H9 (cell line): Measurements from ENCODE around the gene SUSD2. TPM values are rescaled to one million over a fixed set of nuclear protein-coding genes. Genes with fewer than 3 reads are reported as not detected.
A peak's percentile ranks its signal among the peaks of the same experiment; 100 is the strongest.

Experiments used
- DNase-seq: peaks from one replicate; pipeline ENCODE4 v3.0.0-alpha.2; 2017
- H2AFZ ChIP-seq: one replicate; pipeline ENCODE4 v1.6.1; 2013; ENCODE audit warnings: mild to moderate bottlenecking, low read length, control low read depth, moderate library complexity
- H2AK5ac ChIP-seq: 2 replicates; pipeline ENCODE4 v1.6.1; 2013; ENCODE audit warnings: low read length, control low read depth, mixed read lengths; ENCODE audit not compliant: insufficient read length
- H2BK120ac ChIP-seq: one replicate; pipeline ENCODE4 v1.6.1; 2013; ENCODE audit warnings: low read depth, mild to moderate bottlenecking, low read length, control low read depth, inconsistent platforms; ENCODE audit not compliant: poor library complexity, severe bottlenecking
- H2BK12ac ChIP-seq: 2 replicates; pipeline ENCODE4 v1.6.1; 2013; ENCODE audit warnings: low read length, control low read depth, mixed read lengths, low read depth; ENCODE audit not compliant: insufficient read length
- H2BK15ac ChIP-seq: 2 replicates; pipeline ENCODE4 v1.6.1; 2013; ENCODE audit warnings: low read depth, low read length, control low read depth
- H2BK20ac ChIP-seq: one replicate; pipeline ENCODE4 v1.6.1; 2013; ENCODE audit warnings: low read depth, mild to moderate bottlenecking, low read length, control low read depth, inconsistent platforms; ENCODE audit not compliant: poor library complexity, severe bottlenecking
- H2BK5ac ChIP-seq: 2 replicates; pipeline ENCODE4 v1.6.1; 2013; ENCODE audit warnings: low read length, control low read depth, mixed read lengths; ENCODE audit not compliant: insufficient read length
- H3K14ac ChIP-seq: 2 replicates; pipeline ENCODE4 v1.6.1; 2013; ENCODE audit warnings: low read length, control low read depth; ENCODE audit not compliant: insufficient read depth
- H3K18ac ChIP-seq: 2 replicates; pipeline ENCODE4 v1.6.1; 2013; ENCODE audit warnings: low read depth, mild to moderate bottlenecking, mixed read lengths, low read length, control low read depth; ENCODE audit not compliant: insufficient read length
- H3K23ac ChIP-seq: 2 replicates; pipeline ENCODE4 v1.6.1; 2013; ENCODE audit warnings: low read length, control low read depth, mixed read lengths, low read depth; ENCODE audit not compliant: insufficient read length
- H3K23me2 ChIP-seq: 2 replicates; pipeline ENCODE4 v1.6.1; 2013; ENCODE audit warnings: low read depth, mild to moderate bottlenecking, mixed read lengths, low read length, control low read depth; ENCODE audit not compliant: insufficient read length, poor library complexity, severe bottlenecking
- H3K27ac ChIP-seq: 2 replicates; pipeline ENCODE4 v1.5.1; 2013; ENCODE audit warnings: low read length, control low read depth, mixed read lengths, low read depth; ENCODE audit not compliant: insufficient read length
- H3K27me3 ChIP-seq: 2 replicates; pipeline ENCODE4 v1.6.1; 2013; ENCODE audit warnings: low read length, control low read depth, inconsistent platforms; ENCODE audit not compliant: insufficient read depth
- H3K4ac ChIP-seq: 2 replicates; pipeline ENCODE4 v1.6.1; 2013; ENCODE audit warnings: low read depth, mild to moderate bottlenecking, control low read depth, inconsistent platforms, low read length, moderate library complexity
- H3K4me1 ChIP-seq: 2 replicates; pipeline ENCODE4 v1.6.1; 2013; ENCODE audit warnings: low read length, control low read depth, inconsistent platforms; ENCODE audit not compliant: insufficient read depth
- H3K4me2 ChIP-seq: 2 replicates; pipeline ENCODE4 v1.6.1; 2013; ENCODE audit warnings: low read length, control low read depth, mixed read lengths; ENCODE audit not compliant: insufficient read length, insufficient read depth
- H3K56ac ChIP-seq: 2 replicates; pipeline ENCODE4 v1.6.1; 2013; ENCODE audit warnings: low read depth, mild to moderate bottlenecking, mixed read lengths, low read length, control low read depth; ENCODE audit not compliant: insufficient read length
- H3K79me1 ChIP-seq: 2 replicates; pipeline ENCODE4 v1.6.1; 2013; ENCODE audit warnings: low read depth, mild to moderate bottlenecking, moderate library complexity, low read length, control low read depth, inconsistent platforms; ENCODE audit not compliant: insufficient read depth, poor library complexity, severe bottlenecking
- H3K79me2 ChIP-seq: 2 replicates; pipeline ENCODE4 v1.6.1; 2013; ENCODE audit warnings: low read length, control low read depth, inconsistent platforms; ENCODE audit not compliant: insufficient read depth
- H3K9ac ChIP-seq: 2 replicates; pipeline ENCODE4 v1.6.1; 2013; ENCODE audit warnings: low read length, control low read depth, mixed read lengths; ENCODE audit not compliant: insufficient read length; ENCODE audit errors: extremely low read depth
- H3K9me3 ChIP-seq: one replicate; pipeline ENCODE4 v1.6.1; 2013; ENCODE audit warnings: low read depth, low read length, inconsistent platforms; ENCODE audit not compliant: control insufficient read depth
- H3T11ph ChIP-seq: one replicate; pipeline ENCODE4 v1.6.1; 2013; ENCODE audit warnings: mild to moderate bottlenecking, low read length, control low read depth, inconsistent platforms
- H4K20me1 ChIP-seq: one replicate; pipeline ENCODE4 v1.6.1; 2013; ENCODE audit not compliant: control insufficient read depth, insufficient read length, insufficient read depth
- H4K5ac ChIP-seq: 2 replicates; pipeline ENCODE4 v1.6.1; 2013; ENCODE audit warnings: low read depth, mild to moderate bottlenecking, mixed read lengths, low read length, control low read depth; ENCODE audit not compliant: insufficient read length
- H4K8ac ChIP-seq: replicated peaks from 2 replicates; pipeline ENCODE4 v1.6.1; 2013; ENCODE audit warnings: low read length, control low read depth, mixed read lengths, low read depth; ENCODE audit not compliant: insufficient read length
- H4K91ac ChIP-seq: 2 replicates; pipeline ENCODE4 v1.6.1; 2013; ENCODE audit warnings: low read depth, mild to moderate bottlenecking, moderate library complexity, mixed read lengths, low read length, control low read depth; ENCODE audit not compliant: insufficient read length
- H3K27ac Mint-ChIP-seq, 3 experiments: 2 replicates in 2 of 3; 3 replicates in 1 of 3; pipeline ENCODE4 v1.8.0; 2020 to 2021; ENCODE audit warnings: mixed read lengths in 3 of 3, mild to moderate bottlenecking in 1 of 3, moderate library complexity in 1 of 3
- H3K27me3 Mint-ChIP-seq: 2 replicates; pipeline ENCODE4 v1.8.0; 2021; ENCODE audit warnings: low read depth, mild to moderate bottlenecking, moderate library complexity, mixed read lengths
- H3K36me3 Mint-ChIP-seq, 3 experiments: 2 replicates in 2 of 3; 3 replicates in 1 of 3; pipeline ENCODE4 v1.8.0; 2020 to 2021; ENCODE audit warnings: low read depth in 3 of 3, mixed read lengths in 3 of 3; ENCODE audit not compliant: insufficient read depth in 1 of 3
- H3K4me1 Mint-ChIP-seq, 2 experiments: 2 replicates each; pipeline ENCODE4 v1.8.0; 2020; ENCODE audit warnings: mixed read lengths in 2 of 2
- H3K4me3 Mint-ChIP-seq, 2 experiments: 2 replicates in 1 of 2; 3 replicates in 1 of 2; pipeline ENCODE4 v1.8.0; 2020 to 2021; ENCODE audit warnings: mild to moderate bottlenecking in 2 of 2, mixed read lengths in 2 of 2, moderate library complexity in 1 of 2
- H3K9me3 Mint-ChIP-seq, 2 experiments: 2 replicates in 1 of 2; 3 replicates in 1 of 2; pipeline ENCODE4 v1.8.0; 2020; ENCODE audit warnings: mild to moderate bottlenecking in 2 of 2, mixed read lengths in 2 of 2, moderate library complexity in 1 of 2
- CTCF ChIP-seq: fragments of 200-600 bp; sonication (generic); conservative IDR thresholded peaks from 3 replicates; pipeline ENCODE4 v1.8.0; 2021; ENCODE audit warnings: antibody characterized with exemption, mild to moderate bottlenecking
- whole genome bisulfite sequencing: extraction: QIAGEN DNeasy Blood & Tissue Kit; methylation state at CpG from one replicate; pipeline ENCODE4 v1.1.7; 2013; ENCODE audit warnings: missing lambda C conversion rate, low lambda C conversion rate, mixed read lengths; ENCODE audit not compliant: insufficient read length; ENCODE audit errors: extremely low coverage; 5-methylcytosine and 5-hydroxymethylcytosine counted together
- total RNA-seq: library from RNA; stranded (reverse); gene quantifications from 2 replicates; pipeline ENCODE4 v1.2.1, GENCODE V29; 2021

The SUSD2 gene
- total RNA-seq, 1 experiment from 2014 or later = 4.2 TPM

GRCh38 chr22:24190596-24191208, 9.4 kb downstream of the SUSD2 start:
- TF ChIP-seq CTCF = no peak
- H3K9me3 Mint-ChIP-seq = peaks cover 0 to 3% of the 10 kb centered on the region in 2 experiments; a peak in 1 of 5 replicates
- H3K36me3 Mint-ChIP-seq = no peaks in the 10 kb centered on the region
- H3K27me3 Mint-ChIP-seq = no peaks in the 10 kb centered on the region
- Histone ChIP-seq H2BK120ac (no peak overlapping the region), H3K23me2 (no peaks in the 10 kb centered on the region), H3K27ac (no peak overlapping the region), H3K18ac (no peak overlapping the region), H3K79me2 (no peaks in the 10 kb centered on the region), H4K5ac (no peak overlapping the region), H3K14ac (no peak overlapping the region), H2AFZ (no peak overlapping the region), H2BK12ac (no peak overlapping the region), H4K91ac (no peak overlapping the region), H3K4ac (no peak overlapping the region), H2BK15ac (no peak overlapping the region), H3K56ac (no peak overlapping the region), H3K9me3 (no peaks in the 10 kb centered on the region), H3T11ph (no peak overlapping the region), H3K79me1 (no peaks in the 10 kb centered on the region), H3K9ac (no peak overlapping the region), H3K4me1 (no peaks in the 10 kb centered on the region), H2BK5ac (no peak overlapping the region), H3K27me3 (no peaks in the 10 kb centered on the region), H2AK5ac (no peak overlapping the region), H3K4me2 (no peak overlapping the region), H3K23ac (no peak overlapping the region), H4K20me1 (no peaks in the 10 kb centered on the region), H2BK20ac (no peak overlapping the region), H4K8ac (no peak overlapping the region)
- H3K4me1 Mint-ChIP-seq = peaks cover 4 to 13% of the 10 kb centered on the region in 2 experiments; a peak in 3 of 4 replicates
- peak overlapping the region in 1 of 3 experiments; percentile 75; a peak in 2 of 7 replicates for H3K27ac Mint-ChIP-seq
- no CpG with 5 or more reads among the region's 8 CpGs for WGBS
- H3K4me3 Mint-ChIP-seq = no peak overlapping the region; a peak in 1 of 5 replicates
- DNase-seq = no peak
